Measurements from ENCODE around the gene LRRTM4. TPM values are rescaled to one million over a fixed set of nuclear protein-coding genes. Genes with fewer than 3 reads are reported as not detected.
"Not testable (repeated sequence)": the region's sequence is repeated elsewhere in the genome, so short reads cannot be mapped to it uniquely, and the experiment has no call there.

The LRRTM4 gene
- polyA plus RNA-seq, 1 donor: 1.4 TPM

- no peak for DNase-seq
These were observed 207.5 kb downstream of the LRRTM4 start for GRCh38 chr2:77314721-77315120.

DNA sequence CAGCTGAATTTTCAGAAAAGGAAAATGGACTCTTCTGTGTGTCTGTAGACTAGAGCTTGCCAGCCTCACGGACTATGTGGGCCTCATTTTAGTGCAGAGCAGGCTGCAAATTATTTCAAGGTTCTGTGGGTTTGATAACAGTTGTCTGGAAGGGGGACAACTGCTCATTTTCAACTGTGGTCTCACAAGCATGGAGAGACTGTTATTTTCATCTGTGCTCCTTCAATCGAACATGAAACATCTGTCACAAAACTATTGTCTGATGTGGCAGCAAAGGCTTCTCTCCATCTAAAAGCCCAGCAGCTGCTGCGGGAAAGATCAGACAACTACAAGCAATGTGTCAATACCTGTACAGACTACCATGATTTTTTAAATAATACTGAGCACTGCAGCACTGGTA lies 211.8 kb downstream of the LRRTM4 start:
- no peak for DNase-seq

DNA sequence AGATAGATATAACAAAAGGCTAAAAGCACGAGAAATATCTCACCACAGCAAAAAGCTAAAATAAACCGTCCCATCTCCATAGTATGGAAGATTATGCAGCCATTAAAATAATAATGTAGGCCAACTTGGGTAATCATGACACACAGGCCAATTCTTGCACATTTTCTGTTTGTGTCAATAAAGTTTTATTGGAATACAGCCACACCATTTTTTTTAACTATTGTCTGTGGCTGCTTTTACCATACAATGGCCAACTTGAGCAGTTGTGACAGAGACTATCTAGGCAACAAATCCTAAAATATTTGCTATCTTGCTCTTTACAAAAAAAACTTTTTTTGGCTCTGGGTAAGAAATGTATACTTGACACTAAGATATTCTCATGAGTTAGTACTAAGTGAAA lies 212.5 kb downstream of the LRRTM4 start:
- DNase-seq: no peak

- no peak for DNase-seq
These were observed 220.7 kb downstream of the LRRTM4 start for GRCh38 chr2:77301441-77301840.

DNA sequence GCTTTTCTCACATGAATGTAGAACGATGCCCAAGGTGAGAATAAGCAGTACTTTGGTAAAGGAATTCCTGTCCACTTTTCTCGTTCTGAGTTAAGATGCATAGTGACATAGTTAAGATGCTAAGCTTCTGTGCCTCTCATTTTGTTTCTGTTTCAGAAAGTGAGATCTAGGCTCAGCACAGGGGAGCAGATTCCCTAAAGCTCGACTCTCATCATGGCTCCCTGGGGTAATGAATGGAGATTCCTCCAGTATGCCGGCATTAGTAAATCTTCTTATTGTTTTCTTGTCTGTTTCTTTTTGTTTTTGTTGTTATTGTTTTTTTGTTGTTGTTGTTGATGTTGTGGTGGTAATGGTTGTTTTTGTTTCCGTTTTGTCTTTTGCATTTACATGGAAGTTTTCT lies 225.4 kb downstream of the LRRTM4 start:
- DNase-seq: no peak

- DNase-seq: no peak
These were observed 227.7 kb downstream of the LRRTM4 start for GRCh38 chr2:77294474-77294873.

- no peak for DNase-seq
These were observed 237.8 kb downstream of the LRRTM4 start for GRCh38 chr2:77284353-77284752.

- no peak for DNase-seq
These were observed 250.9 kb downstream of the LRRTM4 start for GRCh38 chr2:77271262-77271661.

GRCh38 chr2:77270433-77270832 lies 251.7 kb downstream of the LRRTM4 start:
- DNase-seq: no peak

GRCh38 chr2:77268626-77269025 lies 253.6 kb downstream of the LRRTM4 start:
- no peak for DNase-seq

DNA sequence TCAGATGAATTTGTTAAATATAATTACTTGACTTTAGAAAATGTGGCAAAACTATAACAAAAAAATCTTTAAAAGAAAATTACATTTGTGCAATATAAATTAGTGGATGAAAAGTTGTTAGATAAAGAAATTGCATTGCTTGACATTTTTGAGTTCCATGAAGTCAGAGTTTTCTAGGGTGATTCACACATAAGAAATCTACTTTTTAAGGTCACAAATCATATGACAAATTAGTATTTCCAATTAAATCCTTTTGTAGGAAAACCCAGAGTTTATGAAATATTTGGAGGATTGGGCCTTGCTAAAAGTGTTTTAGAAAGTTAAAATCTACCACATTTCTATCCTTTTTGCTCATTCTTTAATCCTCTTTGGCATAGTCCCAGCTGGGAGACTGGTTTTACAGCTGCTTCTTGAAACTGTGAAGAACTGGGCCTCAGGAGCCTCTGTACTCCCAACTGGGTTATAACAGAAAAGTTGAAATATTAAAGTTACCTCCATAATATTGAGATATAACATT lies 289.2 kb downstream of the LRRTM4 start:
- no peak for DNase-seq

- no peak for DNase-seq
These were observed 293.8 kb downstream of the LRRTM4 start for GRCh38 chr2:77228391-77228790.

DNA sequence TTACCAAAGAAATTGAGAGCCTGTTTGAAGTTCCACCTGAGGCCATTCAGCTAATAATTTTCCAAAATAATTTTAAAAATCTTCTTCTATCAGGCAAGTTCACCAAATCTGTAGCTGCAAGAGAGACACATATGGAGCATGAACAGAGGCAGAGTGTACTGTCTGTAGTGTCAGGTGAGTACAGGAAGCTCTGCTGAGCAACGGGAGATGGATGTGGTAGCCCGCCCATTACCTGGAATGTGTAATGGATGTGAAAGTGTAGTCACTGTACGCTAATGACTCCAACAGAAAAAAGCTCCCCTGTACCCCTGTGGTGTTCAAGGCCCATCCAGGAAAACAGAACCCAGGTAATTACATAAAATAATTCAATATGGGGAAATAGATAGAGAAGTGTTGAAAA lies 311.5 kb downstream of the LRRTM4 start:
- DNase-seq: no peak

- DNase-seq: no peak
These were observed 314.8 kb downstream of the LRRTM4 start for GRCh38 chr2:77207331-77207730.

- no peak for DNase-seq
These were observed 320.4 kb downstream of the LRRTM4 start for GRCh38 chr2:77201755-77202154.

DNA sequence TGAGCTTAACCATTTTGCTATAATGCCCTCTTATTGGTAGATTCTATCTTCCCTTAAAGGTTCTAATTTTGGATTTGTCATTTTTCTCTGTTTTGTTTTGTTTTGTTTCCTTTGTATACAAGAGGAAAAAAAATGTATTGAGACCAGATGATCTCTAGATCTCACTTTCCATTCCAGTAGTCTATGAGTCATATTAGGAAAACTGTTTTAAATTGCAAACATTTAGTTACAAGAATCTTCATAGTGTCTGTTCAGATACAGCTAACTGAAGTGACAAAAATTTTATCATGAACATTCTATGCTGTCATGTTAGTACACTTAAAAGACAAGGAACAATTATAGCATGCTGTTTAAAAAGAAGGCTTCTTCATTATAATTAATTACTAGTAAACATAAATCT lies 322.8 kb downstream of the LRRTM4 start:
- no peak for DNase-seq

DNA sequence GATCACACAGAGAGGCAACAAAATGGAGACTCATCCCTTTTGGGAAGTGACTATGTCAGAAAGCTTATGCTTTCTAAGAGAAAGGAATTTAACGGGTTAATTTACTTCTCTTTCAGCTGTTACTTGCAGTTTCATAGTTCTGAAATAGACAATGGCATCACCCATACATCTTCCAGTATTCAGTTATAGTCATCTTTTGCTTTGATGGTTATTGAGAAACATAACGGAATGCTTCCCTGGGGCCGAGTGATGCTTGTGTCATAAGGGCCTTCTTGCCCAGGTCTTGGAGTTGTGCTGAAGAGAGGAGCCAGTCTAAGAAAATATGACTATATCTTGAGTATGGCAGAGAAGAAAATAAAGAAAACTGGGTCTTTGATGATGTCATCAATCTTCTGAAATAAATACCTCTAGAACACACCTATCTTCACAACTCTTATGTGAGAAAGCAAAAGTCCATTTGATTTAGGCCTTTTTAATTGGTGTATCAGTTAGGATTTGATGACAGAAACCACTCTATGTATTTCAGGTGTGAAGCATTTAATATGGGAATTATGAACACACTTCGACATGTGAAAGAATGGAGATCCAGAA lies 328.2 kb downstream of the LRRTM4 start:
- no peak for DNase-seq

- no peak for DNase-seq
These were observed 329.3 kb downstream of the LRRTM4 start for GRCh38 chr2:77192811-77193289.

GRCh38 chr2:77191665-77192064 lies 330.5 kb downstream of the LRRTM4 start:
- DNase-seq: no peak

GRCh38 chr2:77190721-77191346 lies 331.3 kb downstream of the LRRTM4 start:
- DNase-seq: no peak

GRCh38 chr2:77185052-77185451 lies 337.1 kb downstream of the LRRTM4 start:
- no peak for DNase-seq

DNA sequence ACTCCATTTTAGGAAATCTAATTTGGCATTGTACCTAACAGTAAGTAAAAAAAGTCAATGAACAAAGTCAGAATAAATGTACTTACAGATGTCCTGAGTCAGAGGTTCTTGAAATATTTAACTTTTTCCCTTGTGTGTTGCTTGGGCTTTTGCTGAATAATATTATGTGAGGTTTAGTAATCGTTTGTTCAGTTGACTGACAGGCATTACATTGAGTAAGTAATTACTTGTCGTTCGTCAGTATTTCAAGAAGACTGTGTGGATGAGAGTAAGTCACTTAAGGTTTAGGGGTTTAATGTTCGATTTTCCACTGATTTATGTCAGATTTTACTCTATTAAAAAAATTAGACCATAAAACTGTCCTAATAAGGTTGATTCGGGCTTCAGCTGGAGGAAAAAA lies 342.9 kb downstream of the LRRTM4 start:
- DNase-seq: no peak

- not testable (repeated sequence) for DNase-seq
These were observed 346.9 kb downstream of the LRRTM4 start for GRCh38 chr2:77175266-77175780.

DNA sequence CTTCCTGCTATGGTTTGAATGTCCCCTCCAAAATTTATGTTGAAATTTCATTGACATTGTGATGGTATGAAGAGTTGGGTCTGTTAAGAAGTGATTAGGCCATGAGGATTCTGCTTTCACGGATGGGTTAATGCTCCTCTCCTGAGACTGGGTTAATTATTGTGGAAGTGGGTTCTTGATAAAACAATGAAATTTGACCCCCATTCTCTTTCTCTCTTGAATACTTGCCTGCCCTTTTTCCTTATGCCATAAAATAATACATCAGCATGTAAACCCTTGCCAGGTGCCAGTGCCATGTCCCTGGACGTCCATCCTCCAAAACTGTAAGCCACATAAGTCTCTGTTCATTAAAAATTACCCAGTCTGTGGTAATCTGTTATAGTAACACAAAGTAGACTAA lies 352.8 kb downstream of the LRRTM4 start:
- DNase-seq: no peak

Measured in left kidney (tissue), 2 donors.